ENCODE measurements around the gene EEFSEC. TPM values are rescaled to one million over a fixed set of nuclear protein-coding genes. Genes with fewer than 3 reads are reported as not detected.

EEFSEC gene
- total and polyA plus RNA-seq, 2 experiments from 2014 or later, result 10.1 to 16.2 TPM

DNA sequence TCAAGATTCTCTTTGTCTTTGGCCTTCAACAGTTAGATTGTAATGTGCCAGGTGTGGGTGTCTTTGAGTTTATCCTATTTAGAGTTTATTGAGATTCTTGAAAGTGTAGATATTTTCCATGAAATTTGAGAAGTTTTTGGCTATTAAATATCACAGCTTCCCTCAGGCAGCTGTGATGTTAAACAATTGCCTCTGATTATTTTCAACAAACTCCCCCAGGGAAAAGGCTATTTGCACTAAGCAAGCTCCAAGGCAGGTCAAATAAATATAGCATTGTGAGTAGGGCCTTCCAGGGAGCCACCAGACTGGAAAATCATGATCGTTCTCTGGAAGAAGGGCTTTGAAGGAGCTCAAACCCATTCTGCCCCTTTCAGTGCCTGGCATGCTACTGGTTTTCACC is 107.0 kb downstream of the EEFSEC start:
- peaks cover 25% of the 10 kb centered on the region for H3K36me3 Mint-ChIP-seq (ENCODE audit: low read depth)
- TF ChIP-seq EZH2phosphoT487 (IDR thresholded peaks at IDR 0.05; ENCODE audit: unreplicated experiment), result no peak
- TF ChIP-seq, protein P1, sequence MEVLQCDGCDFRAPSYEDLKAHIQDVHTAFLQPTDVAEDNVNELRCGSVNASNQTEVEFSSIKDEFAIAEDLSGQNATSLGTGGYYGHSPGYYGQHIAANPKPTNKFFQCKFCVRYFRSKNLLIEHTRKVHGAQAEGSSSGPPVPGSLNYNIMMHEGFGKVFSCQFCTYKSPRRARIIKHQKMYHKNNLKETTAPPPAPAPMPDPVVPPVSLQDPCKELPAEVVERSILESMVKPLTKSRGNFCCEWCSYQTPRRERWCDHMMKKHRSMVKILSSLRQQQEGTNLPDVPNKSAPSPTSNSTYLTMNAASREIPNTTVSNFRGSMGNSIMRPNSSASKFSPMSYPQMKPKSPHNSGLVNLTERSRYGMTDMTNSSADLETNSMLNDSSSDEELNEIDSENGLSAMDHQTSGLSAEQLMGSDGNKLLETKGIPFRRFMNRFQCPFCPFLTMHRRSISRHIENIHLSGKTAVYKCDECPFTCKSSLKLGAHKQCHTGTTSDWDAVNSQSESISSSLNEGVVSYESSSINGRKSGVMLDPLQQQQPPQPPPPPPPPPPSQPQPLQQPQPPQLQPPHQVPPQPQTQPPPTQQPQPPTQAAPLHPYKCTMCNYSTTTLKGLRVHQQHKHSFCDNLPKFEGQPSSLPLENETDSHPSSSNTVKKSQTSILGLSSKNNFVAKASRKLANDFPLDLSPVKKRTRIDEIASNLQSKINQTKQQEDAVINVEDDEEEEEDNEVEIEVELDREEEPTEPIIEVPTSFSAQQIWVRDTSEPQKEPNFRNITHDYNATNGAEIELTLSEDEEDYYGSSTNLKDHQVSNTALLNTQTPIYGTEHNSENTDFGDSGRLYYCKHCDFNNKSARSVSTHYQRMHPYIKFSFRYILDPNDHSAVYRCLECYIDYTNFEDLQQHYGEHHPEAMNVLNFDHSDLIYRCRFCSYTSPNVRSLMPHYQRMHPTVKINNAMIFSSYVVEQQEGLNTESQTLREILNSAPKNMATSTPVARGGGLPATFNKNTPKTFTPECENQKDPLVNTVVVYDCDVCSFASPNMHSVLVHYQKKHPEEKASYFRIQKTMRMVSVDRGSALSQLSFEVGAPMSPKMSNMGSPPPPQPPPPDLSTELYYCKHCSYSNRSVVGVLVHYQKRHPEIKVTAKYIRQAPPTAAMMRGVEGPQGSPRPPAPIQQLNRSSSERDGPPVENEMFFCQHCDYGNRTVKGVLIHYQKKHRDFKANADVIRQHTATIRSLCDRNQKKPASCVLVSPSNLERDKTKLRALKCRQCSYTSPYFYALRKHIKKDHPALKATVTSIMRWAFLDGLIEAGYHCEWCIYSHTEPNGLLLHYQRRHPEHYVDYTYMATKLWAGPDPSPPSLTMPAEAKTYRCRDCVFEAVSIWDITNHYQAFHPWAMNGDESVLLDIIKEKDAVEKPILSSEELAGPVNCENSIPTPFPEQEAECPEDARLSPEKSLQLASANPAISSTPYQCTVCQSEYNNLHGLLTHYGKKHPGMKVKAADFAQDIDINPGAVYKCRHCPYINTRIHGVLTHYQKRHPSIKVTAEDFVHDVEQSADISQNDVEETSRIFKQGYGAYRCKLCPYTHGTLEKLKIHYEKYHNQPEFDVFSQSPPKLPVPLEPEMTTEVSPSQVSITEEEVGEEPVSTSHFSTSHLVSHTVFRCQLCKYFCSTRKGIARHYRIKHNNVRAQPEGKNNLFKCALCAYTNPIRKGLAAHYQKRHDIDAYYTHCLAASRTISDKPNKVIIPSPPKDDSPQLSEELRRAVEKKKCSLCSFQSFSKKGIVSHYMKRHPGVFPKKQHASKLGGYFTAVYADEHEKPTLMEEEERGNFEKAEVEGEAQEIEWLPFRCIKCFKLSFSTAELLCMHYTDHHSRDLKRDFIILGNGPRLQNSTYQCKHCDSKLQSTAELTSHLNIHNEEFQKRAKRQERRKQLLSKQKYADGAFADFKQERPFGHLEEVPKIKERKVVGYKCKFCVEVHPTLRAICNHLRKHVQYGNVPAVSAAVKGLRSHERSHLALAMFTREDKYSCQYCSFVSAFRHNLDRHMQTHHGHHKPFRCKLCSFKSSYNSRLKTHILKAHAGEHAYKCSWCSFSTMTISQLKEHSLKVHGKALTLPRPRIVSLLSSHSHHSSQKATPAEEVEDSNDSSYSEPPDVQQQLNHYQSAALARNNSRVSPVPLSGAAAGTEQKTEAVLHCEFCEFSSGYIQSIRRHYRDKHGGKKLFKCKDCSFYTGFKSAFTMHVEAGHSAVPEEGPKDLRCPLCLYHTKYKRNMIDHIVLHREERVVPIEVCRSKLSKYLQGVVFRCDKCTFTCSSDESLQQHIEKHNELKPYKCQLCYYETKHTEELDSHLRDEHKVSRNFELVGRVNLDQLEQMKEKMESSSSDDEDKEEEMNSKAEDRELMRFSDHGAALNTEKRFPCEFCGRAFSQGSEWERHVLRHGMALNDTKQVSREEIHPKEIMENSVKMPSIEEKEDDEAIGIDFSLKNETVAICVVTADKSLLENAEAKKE (CRISPR knock-in tag; IDR thresholded peaks at IDR 0.05), result no peak
- no peak for TF ChIP-seq JUNB (IDR thresholded peaks at IDR 0.05; ENCODE audit: unreplicated experiment)
- TF ChIP-seq ZNF114 (CRISPR knock-in tag; IDR thresholded peaks at IDR 0.05), result no peak
- TF ChIP-seq, protein P2, sequence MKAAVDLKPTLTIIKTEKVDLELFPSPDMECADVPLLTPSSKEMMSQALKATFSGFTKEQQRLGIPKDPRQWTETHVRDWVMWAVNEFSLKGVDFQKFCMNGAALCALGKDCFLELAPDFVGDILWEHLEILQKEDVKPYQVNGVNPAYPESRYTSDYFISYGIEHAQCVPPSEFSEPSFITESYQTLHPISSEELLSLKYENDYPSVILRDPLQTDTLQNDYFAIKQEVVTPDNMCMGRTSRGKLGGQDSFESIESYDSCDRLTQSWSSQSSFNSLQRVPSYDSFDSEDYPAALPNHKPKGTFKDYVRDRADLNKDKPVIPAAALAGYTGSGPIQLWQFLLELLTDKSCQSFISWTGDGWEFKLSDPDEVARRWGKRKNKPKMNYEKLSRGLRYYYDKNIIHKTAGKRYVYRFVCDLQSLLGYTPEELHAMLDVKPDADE (IDR thresholded peaks at IDR 0.05), result no peak
- no peak for TF ChIP-seq POLR2AphosphoS5 (IDR thresholded peaks at IDR 0.05; ENCODE audit: low read depth)
- no peak for TF ChIP-seq CREB1 (CRISPR knock-in tag; IDR thresholded peaks at IDR 0.05; ENCODE audit: low read depth)
- TF ChIP-seq, protein P3, sequence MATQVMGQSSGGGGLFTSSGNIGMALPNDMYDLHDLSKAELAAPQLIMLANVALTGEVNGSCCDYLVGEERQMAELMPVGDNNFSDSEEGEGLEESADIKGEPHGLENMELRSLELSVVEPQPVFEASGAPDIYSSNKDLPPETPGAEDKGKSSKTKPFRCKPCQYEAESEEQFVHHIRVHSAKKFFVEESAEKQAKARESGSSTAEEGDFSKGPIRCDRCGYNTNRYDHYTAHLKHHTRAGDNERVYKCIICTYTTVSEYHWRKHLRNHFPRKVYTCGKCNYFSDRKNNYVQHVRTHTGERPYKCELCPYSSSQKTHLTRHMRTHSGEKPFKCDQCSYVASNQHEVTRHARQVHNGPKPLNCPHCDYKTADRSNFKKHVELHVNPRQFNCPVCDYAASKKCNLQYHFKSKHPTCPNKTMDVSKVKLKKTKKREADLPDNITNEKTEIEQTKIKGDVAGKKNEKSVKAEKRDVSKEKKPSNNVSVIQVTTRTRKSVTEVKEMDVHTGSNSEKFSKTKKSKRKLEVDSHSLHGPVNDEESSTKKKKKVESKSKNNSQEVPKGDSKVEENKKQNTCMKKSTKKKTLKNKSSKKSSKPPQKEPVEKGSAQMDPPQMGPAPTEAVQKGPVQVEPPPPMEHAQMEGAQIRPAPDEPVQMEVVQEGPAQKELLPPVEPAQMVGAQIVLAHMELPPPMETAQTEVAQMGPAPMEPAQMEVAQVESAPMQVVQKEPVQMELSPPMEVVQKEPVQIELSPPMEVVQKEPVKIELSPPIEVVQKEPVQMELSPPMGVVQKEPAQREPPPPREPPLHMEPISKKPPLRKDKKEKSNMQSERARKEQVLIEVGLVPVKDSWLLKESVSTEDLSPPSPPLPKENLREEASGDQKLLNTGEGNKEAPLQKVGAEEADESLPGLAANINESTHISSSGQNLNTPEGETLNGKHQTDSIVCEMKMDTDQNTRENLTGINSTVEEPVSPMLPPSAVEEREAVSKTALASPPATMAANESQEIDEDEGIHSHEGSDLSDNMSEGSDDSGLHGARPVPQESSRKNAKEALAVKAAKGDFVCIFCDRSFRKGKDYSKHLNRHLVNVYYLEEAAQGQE (IDR thresholded peaks at IDR 0.05; ENCODE audit: unreplicated experiment), result no peak
- no peak for TF ChIP-seq ZNF331 (CRISPR knock-in tag; IDR thresholded peaks at IDR 0.05; ENCODE audit: low read depth)
- no peak for TF ChIP-seq STAT1 (IDR thresholded peaks at IDR 0.05; ENCODE audit: unreplicated experiment)
- no peak for TF ChIP-seq NANOG (IDR thresholded peaks at IDR 0.05; ENCODE audit: borderline replicate concordance)
- TF ChIP-seq, protein P4, sequence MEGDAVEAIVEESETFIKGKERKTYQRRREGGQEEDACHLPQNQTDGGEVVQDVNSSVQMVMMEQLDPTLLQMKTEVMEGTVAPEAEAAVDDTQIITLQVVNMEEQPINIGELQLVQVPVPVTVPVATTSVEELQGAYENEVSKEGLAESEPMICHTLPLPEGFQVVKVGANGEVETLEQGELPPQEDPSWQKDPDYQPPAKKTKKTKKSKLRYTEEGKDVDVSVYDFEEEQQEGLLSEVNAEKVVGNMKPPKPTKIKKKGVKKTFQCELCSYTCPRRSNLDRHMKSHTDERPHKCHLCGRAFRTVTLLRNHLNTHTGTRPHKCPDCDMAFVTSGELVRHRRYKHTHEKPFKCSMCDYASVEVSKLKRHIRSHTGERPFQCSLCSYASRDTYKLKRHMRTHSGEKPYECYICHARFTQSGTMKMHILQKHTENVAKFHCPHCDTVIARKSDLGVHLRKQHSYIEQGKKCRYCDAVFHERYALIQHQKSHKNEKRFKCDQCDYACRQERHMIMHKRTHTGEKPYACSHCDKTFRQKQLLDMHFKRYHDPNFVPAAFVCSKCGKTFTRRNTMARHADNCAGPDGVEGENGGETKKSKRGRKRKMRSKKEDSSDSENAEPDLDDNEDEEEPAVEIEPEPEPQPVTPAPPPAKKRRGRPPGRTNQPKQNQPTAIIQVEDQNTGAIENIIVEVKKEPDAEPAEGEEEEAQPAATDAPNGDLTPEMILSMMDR (conservative IDR thresholded peaks at IDR 0.05; ENCODE audit: low read depth in 2 of 2), result no peak
- TF ChIP-seq EZH2 (IDR thresholded peaks at IDR 0.05; ENCODE audit: low read depth, unreplicated experiment), result no peak
- Histone ChIP-seq H3K4me1 (ENCODE audit: insufficient read depth) (0 out of 2 replicates have a peak, but pooled peaks cover 2% of the 10 kb centered on the region), H4K20me1 (replicated peaks; ENCODE audit: insufficient read depth) (no peaks in the 10 kb centered on the region), H3K9me2 (ENCODE audit: insufficient read depth) (0 out of 2 replicates have a peak, but pooled peaks cover 6% of the 10 kb centered on the region), H3K36me3 (ENCODE audit: insufficient read depth) (peaks cover 12% of the 10 kb centered on the region; the same call in 1 of the 2 replicates), H3K79me2 (replicated peaks; ENCODE audit: insufficient read depth) (no peaks in the 10 kb centered on the region), H3K27ac (ENCODE audit: low read depth) (no peak overlapping the region), H3K4me3 (no peak overlapping the region), H3K4me2 (no peak overlapping the region), H2AFZ (no peak overlapping the region), H3F3A (replicated peaks; ENCODE audit: low read depth) (no peaks in the 10 kb centered on the region), H3K27me3 (ENCODE audit: insufficient read depth) (no peaks in the 10 kb centered on the region)
- H3K27me3 Mint-ChIP-seq (ENCODE audit: insufficient read depth, low read depth, poor library complexity), result no peaks in the 10 kb centered on the region
- ATAC-seq (no peak), DNase-seq (ENCODE audit: low spot score) (no peak)
- no peak overlapping the region for H3K27ac Mint-ChIP-seq
- H3K9me3 Mint-ChIP-seq, result peaks cover 19% of the 10 kb centered on the region; the same call in 2 of the 3 replicates
- H3K4me1 Mint-ChIP-seq, result peaks cover 2% of the 10 kb centered on the region; the same call in 2 of the 3 replicates
- no peak overlapping the region for H3K4me3 Mint-ChIP-seq
